Fibroblast of skin of back (primary cell): Measurements from ENCODE around the gene FAM193B.

ENCODE experiments used
- DNase-seq: peaks from one replicate; pipeline ENCODE4 v3.0.0-alpha.2; 2013

The FAM193B gene

GRCh38 chr5:177484902-177485549, 69.3 kb downstream of the FAM193B start:
- no peak for DNase-seq

GRCh38 chr5:177483994-177484901, 70.1 kb downstream of the FAM193B start:
- no peak for DNase-seq

GRCh38 chr5:177483042-177483441, 71.3 kb downstream of the FAM193B start:
- no peak for DNase-seq

- DNase-seq: peak; percentile 27
Observed at GRCh38 chr5:177482359-177482795, 72.0 kb downstream of the FAM193B start.

GRCh38 chr5:177479774-177480173, 74.6 kb downstream of the FAM193B start:
- DNase-seq: no peak

- no peak for DNase-seq
Observed at GRCh38 chr5:177478711-177479646, 75.4 kb downstream of the FAM193B start.

- no peak for DNase-seq
Observed at GRCh38 chr5:177477701-177478477, 76.5 kb downstream of the FAM193B start.

- peak; percentile 76 for DNase-seq
Observed at GRCh38 chr5:177476531-177477233, 77.7 kb downstream of the FAM193B start.

- DNase-seq: no peak
Observed at GRCh38 chr5:177475563-177476427, 78.6 kb downstream of the FAM193B start.

- no peak for DNase-seq
Observed at GRCh38 chr5:177474846-177475562, 79.4 kb downstream of the FAM193B start.

GRCh38 chr5:177474002-177474476, 80.3 kb downstream of the FAM193B start:
- DNase-seq: no peak

- DNase-seq: peak; percentile 74
Observed at GRCh38 chr5:177473443-177474001, 80.8 kb downstream of the FAM193B start, which contains the start of gene DBN1. DBN1 (minus strand) TSS chr5:177473634; CDS start chr5:177473521, 113 bp downstream.

- DNase-seq: peak; percentile 56
Observed at GRCh38 chr5:177472460-177473442, 81.6 kb downstream of the FAM193B start.

GRCh38 chr5:177471610-177472356, 82.6 kb downstream of the FAM193B start:
- peak; percentile 58 for DNase-seq

GRCh38 chr5:177470759-177471536, 83.4 kb downstream of the FAM193B start:
- peak; percentile 73 for DNase-seq
